ENCODE data around the gene LMX1B.

DNA sequence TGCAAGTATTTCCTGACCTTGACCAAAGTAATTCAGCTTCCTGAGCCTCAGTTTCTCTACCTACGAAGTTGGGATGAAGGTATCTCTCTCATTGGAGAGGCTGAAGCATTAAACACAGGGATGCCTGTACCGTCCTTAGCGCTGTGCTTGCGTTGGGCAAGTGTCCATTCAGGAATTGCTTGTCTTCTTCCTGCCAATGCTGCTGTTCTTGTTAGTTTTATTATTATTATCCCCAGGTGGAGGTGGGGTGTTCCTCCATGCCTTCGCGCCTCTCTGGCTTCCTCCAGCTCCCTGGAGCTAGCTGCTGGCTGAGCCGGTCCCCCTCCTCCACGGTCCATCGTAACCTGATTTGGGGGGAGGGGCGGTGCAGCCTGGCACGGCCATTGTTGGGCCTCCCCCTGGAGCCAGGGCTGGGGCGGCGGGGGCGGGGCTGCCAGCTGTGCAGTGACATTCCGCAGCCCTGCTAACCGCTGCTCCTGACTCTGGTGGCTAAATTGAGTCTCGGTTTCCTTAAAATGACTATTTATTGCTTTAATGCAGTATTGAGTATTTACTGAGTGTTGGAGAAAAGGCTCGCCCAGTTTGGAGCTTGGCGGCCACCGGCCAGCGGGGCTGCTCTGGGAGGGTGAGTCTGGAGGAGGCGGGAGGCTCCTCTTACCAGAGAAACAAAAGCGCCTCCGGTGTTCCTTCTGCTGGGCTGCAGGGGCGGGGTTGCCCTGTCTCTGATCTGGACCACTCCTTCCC lies 51.3 kb downstream of the LMX1B start:
- TF ChIP-seq, protein P1, sequence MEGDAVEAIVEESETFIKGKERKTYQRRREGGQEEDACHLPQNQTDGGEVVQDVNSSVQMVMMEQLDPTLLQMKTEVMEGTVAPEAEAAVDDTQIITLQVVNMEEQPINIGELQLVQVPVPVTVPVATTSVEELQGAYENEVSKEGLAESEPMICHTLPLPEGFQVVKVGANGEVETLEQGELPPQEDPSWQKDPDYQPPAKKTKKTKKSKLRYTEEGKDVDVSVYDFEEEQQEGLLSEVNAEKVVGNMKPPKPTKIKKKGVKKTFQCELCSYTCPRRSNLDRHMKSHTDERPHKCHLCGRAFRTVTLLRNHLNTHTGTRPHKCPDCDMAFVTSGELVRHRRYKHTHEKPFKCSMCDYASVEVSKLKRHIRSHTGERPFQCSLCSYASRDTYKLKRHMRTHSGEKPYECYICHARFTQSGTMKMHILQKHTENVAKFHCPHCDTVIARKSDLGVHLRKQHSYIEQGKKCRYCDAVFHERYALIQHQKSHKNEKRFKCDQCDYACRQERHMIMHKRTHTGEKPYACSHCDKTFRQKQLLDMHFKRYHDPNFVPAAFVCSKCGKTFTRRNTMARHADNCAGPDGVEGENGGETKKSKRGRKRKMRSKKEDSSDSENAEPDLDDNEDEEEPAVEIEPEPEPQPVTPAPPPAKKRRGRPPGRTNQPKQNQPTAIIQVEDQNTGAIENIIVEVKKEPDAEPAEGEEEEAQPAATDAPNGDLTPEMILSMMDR (conservative IDR thresholded peaks at IDR 0.05; ENCODE audit: low read depth, low read length) = no peak
- no peak for TF ChIP-seq EZH2phosphoT487 (IDR thresholded peaks at IDR 0.05; ENCODE audit: borderline replicate concordance, low read length)
- no peak for TF ChIP-seq EZH2 (IDR thresholded peaks at IDR 0.05; ENCODE audit: low read length, unreplicated experiment)
